Measurements from ENCODE around the gene DLX4.

DNA sequence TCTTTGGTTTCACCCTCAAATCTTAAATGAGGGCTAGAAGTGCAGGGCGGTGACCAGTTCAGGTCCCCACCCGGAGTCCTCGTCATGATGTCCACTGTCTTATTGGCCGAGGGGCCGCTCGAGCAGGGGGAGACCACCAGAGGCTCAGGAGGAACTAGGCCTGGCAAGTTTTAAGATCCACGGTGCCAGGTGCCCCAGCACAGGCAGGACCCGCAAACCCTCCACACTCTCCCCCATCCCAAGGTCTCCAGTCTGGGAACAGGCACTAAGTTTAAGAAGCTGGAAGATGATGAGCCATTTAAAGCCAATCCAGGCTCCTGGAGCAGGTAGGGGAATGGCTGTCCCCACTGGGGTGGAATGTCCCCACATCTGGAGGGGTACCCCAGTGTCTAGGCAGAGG lies 21.9 kb downstream of the DLX4 start:
- TF ChIP-seq, protein P1, sequence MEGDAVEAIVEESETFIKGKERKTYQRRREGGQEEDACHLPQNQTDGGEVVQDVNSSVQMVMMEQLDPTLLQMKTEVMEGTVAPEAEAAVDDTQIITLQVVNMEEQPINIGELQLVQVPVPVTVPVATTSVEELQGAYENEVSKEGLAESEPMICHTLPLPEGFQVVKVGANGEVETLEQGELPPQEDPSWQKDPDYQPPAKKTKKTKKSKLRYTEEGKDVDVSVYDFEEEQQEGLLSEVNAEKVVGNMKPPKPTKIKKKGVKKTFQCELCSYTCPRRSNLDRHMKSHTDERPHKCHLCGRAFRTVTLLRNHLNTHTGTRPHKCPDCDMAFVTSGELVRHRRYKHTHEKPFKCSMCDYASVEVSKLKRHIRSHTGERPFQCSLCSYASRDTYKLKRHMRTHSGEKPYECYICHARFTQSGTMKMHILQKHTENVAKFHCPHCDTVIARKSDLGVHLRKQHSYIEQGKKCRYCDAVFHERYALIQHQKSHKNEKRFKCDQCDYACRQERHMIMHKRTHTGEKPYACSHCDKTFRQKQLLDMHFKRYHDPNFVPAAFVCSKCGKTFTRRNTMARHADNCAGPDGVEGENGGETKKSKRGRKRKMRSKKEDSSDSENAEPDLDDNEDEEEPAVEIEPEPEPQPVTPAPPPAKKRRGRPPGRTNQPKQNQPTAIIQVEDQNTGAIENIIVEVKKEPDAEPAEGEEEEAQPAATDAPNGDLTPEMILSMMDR (IDR thresholded peaks at IDR 0.05): no peak
- no peak for TF ChIP-seq EZH2 (IDR thresholded peaks at IDR 0.05; ENCODE audit: borderline replicate concordance, insufficient read depth, low read depth, low read length, poor library complexity, severe bottlenecking)
